GM12865 (cell line): ENCODE results near the gene PHF8.

Experiments
- DNase-seq: peaks from one replicate; pipeline ENCODE4 v3.0.0; 2010; ENCODE audit warnings: low read depth
- H3K4me3 ChIP-seq: 2 replicates; pipeline ENCODE4 v1.5.1; 2011; ENCODE audit warnings: mild to moderate bottlenecking, low read depth, low read length, control low read depth
- CTCF ChIP-seq: IDR thresholded peaks from 2 replicates; pipeline ENCODE4 v1.5.1; 2011; ENCODE audit warnings: low read length, control low read depth, low read depth, inconsistent platforms; ENCODE audit not compliant: insufficient read depth; ENCODE audit errors: missing control alignments

PHF8 gene

GRCh38 chrX:53990171-53990570 lies 54.1 kb downstream of the PHF8 start:
- no peak for TF ChIP-seq CTCF

GRCh38 chrX:53984895-53985294 lies 59.4 kb downstream of the PHF8 start:
- no peak for TF ChIP-seq CTCF
- no peak for DNase-seq
- H3K4me3 ChIP-seq = no peak overlapping the region

More at GRCh38 chrX:53990171-53990570, 54.1 kb downstream of the PHF8 start:
- DNase-seq = no peak
- no peak overlapping the region for H3K4me3 ChIP-seq

- DNase-seq = no peak
- no peak overlapping the region for H3K4me3 ChIP-seq
- no peak for TF ChIP-seq CTCF
Observed at GRCh38 chrX:53974529-53974928, 69.7 kb downstream of the PHF8 start.

- no peak overlapping the region for H3K4me3 ChIP-seq
- no peak for DNase-seq
- TF ChIP-seq CTCF = no peak
Observed at GRCh38 chrX:53969540-53969939, 74.7 kb downstream of the PHF8 start.

- no peak for DNase-seq
- H3K4me3 ChIP-seq = no peak overlapping the region
- TF ChIP-seq CTCF = no peak
Observed at GRCh38 chrX:53950130-53950733, 94.0 kb downstream of the PHF8 start.

GRCh38 chrX:53940180-53940579 lies 104.1 kb downstream of the PHF8 start:
- no peak for DNase-seq
- H3K4me3 ChIP-seq = no peak overlapping the region
- TF ChIP-seq CTCF = no peak

GRCh38 chrX:53939127-53939526 lies 105.1 kb downstream of the PHF8 start:
- DNase-seq = no peak
- no peak for TF ChIP-seq CTCF
- no peak overlapping the region for H3K4me3 ChIP-seq
